K562 (cell line): ENCODE data around the gene FMN1. TPM values are rescaled to one million over a fixed set of nuclear protein-coding genes. Genes with fewer than 3 reads are reported as not detected.

Experiments
- PBX2 ChIP-seq, 2 experiments: IDR thresholded peaks in 1 of 2; conservative IDR thresholded peaks in 1 of 2; 2 replicates each; pipeline ENCODE4 v1.6.1; 2016; ENCODE audit warnings: low read depth in 2 of 2, mild to moderate bottlenecking in 1 of 2, missing compliant biosample characterization in 1 of 2, missing genetic modification characterization in 1 of 2, moderate library complexity in 1 of 2
- SMARCE1 ChIP-seq: fragments of 450-650 bp; IDR thresholded peaks from 2 replicates; pipeline ENCODE4 v1.7.1; 2016; ENCODE audit warnings: mild to moderate bottlenecking
- THAP12 ChIP-seq: fragments of 250-450 bp; sonication (Bioruptor Pico); IDR thresholded peaks from 2 replicates; pipeline ENCODE4 v1.9.0; 2021; ENCODE audit warnings: mild to moderate bottlenecking, inconsistent platforms
- ZNF253 ChIP-seq: fragments of 250-450 bp; sonication (Bioruptor Pico); conservative IDR thresholded peaks from 2 replicates; pipeline ENCODE4 v1.6.1; 2021; ENCODE audit warnings: mild to moderate bottlenecking
- ZNF512 ChIP-seq: IDR thresholded peaks from 2 replicates; pipeline ENCODE4 v1.6.1; 2016; ENCODE audit warnings: missing genetic modification characterization, missing compliant biosample characterization
- ZNF695 ChIP-seq: fragments of 450-650 bp; formaldehyde crosslinking; IDR thresholded peaks from 2 replicates; pipeline ENCODE4 v1.4.0; 2020; ENCODE audit warnings: mild to moderate bottlenecking, moderate library complexity
- polyA plus RNA-seq, 8 experiments: library from polyadenylated mRNA; depleted of rRNA in 4 of 8; stranded (reverse) in 5 of 8; unstranded in 3 of 8; fragments of >200 nt; fragmentation: Nextera tagmentation in 2 of 8; fragmentation: Illumina TruSeq in 1 of 8; extraction: Ambion mirVana in 2 of 8; extraction: Trizol in 1 of 8; gene quantifications; 2 replicates each; pipeline versions ENCODE4 v1.2.1 to v1.2.3, GENCODE V29; 2011 to 2014; ENCODE audit warnings: inconsistent platforms in 1 of 8, missing spikeins in 1 of 8
- total RNA-seq, 7 experiments: library from RNA; depleted of rRNA in 6 of 7; stranded (reverse); fragments of >200 nt in 6 of 7; fragmentation: Illumina TruSeq in 2 of 7; extraction: Trizol in 2 of 7; gene quantifications; 2 replicates each; pipeline versions ENCODE4 v1.2.1 to v1.2.3, GENCODE V29; 2011 to 2021; ENCODE audit warnings: low replicate concordance in 1 of 7
- TF ChIP-seq, protein P1 (sequence below): fragments of 450-650 bp; formaldehyde crosslinking; IDR thresholded peaks from 2 replicates; pipeline ENCODE4 v1.4.0; 2020; ENCODE audit warnings: mild to moderate bottlenecking, mixed read lengths

Gene FMN1
- total and polyA plus RNA-seq, 9 of the 15 experiments (the other 6 are each of a cell fraction or from before 2014, with no cell fraction given) = 0.03 to 0.07 (median 0.04) TPM; not detected in 6

- TF ChIP-seq, protein P1, sequence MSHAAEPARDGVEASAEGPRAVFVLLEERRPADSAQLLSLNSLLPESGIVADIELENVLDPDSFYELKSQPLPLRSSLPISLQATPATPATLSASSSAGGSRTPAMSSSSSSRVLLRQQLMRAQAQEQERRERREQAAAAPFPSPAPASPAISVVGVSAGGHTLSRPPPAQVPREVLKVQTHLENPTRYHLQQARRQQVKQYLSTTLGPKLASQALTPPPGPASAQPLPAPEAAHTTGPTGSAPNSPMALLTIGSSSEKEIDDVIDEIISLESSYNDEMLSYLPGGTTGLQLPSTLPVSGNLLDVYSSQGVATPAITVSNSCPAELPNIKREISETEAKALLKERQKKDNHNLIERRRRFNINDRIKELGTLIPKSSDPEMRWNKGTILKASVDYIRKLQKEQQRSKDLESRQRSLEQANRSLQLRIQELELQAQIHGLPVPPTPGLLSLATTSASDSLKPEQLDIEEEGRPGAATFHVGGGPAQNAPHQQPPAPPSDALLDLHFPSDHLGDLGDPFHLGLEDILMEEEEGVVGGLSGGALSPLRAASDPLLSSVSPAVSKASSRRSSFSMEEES (CRISPR knock-in tag) = no peak
- TF ChIP-seq ZNF253 (CRISPR knock-in tag) (no peak), ZNF512 (tag) (no peak), SMARCE1 (no peak), THAP12 (no peak), PBX2 (CRISPR knock-in tag; IDR thresholded peaks at IDR 0.05; ENCODE audit: low read depth) (no peak), PBX2 (tag; conservative IDR thresholded peaks at IDR 0.05; ENCODE audit: low read depth) (no peak), ZNF695 (CRISPR knock-in tag) (no peak)
- TF ChIP-seq, all 486 proteins: peak for 0
These were observed 308.8 kb downstream of the FMN1 start (continued) for GRCh38 chr15:32885713-32886112.
